ENCODE measurements around the gene GFRA4. TPM values are rescaled to one million over a fixed set of nuclear protein-coding genes. Genes with fewer than 3 reads are reported as not detected.

GFRA4 gene
- total RNA-seq, 4 donors from 2014 or later, result not detected

- ATAC-seq (ENCODE audit: low FRiP score) (no peak), DNase-seq (ENCODE audit: low spot score) (no peak)
- TF ChIP-seq CTCF (IDR thresholded peaks at IDR 0.05), result no peak
Measured at GRCh38 chr20:3673221-3674070, 10.2 kb upstream of the GFRA4 start.

- DNase-seq (ENCODE audit: low spot score) (no peak), ATAC-seq (ENCODE audit: low FRiP score) (no peak)
- TF ChIP-seq CTCF (IDR thresholded peaks at IDR 0.05), result no peak
Measured at GRCh38 chr20:3672547-3673171, 9.5 kb upstream of the GFRA4 start.

- TF ChIP-seq CTCF (IDR thresholded peaks at IDR 0.05), result no peak
- no peak for ATAC-seq (ENCODE audit: low FRiP score)
Measured at GRCh38 chr20:3671986-3672546, 8.9 kb upstream of the GFRA4 start.

GRCh38 chr20:3670945-3671344, 7.7 kb upstream of the GFRA4 start:
- no peak for ATAC-seq (ENCODE audit: low FRiP score)
- no peak for TF ChIP-seq CTCF (IDR thresholded peaks at IDR 0.05)
- DNase-seq (ENCODE audit: low spot score), result no peak

More at GRCh38 chr20:3671986-3672546, 8.9 kb upstream of the GFRA4 start:
- no peak for DNase-seq (ENCODE audit: low spot score)

GRCh38 chr20:3670511-3670910, 7.3 kb upstream of the GFRA4 start:
- no peak for ATAC-seq (ENCODE audit: low FRiP score)
- TF ChIP-seq CTCF (IDR thresholded peaks at IDR 0.05), result no peak
- DNase-seq (ENCODE audit: low spot score), result no peak

GRCh38 chr20:3669710-3670367, 6.6 kb upstream of the GFRA4 start:
- no peak for TF ChIP-seq CTCF (IDR thresholded peaks at IDR 0.05)
- DNase-seq (ENCODE audit: low spot score), result no peak
- no peak for ATAC-seq (ENCODE audit: low FRiP score)

Measured in omental fat pad (tissue), 4 donors.